AG04450 (cell line): ENCODE measurements around the gene KRT86. TPM values are rescaled to one million over a fixed set of nuclear protein-coding genes. Genes with fewer than 3 reads are reported as not detected.

ENCODE experiments used
- CTCF ChIA-PET: fragments of 300-600, 350-600 bp; formaldehyde crosslinking; extraction: SDS; loops from one replicate; lab custom pipeline; 2022; ENCODE audit warnings: antibody characterized with exemption, inconsistent platforms; lab: Charles Lee
- POLR2A ChIA-PET: fragments of 350-600 bp; formaldehyde crosslinking; extraction: SDS; loops from one replicate; lab custom pipeline; 2021; ENCODE audit warnings: antibody characterized with exemption, inconsistent platforms; lab: Yijun Ruan, JAX
- DNase-seq: peaks from one replicate; pipeline ENCODE4 v3.0.0-alpha.2; 2011; ENCODE audit warnings: low read depth, low spot score
- H3K27ac ChIP-seq: one replicate; pipeline ENCODE4 v1.5.1; 2012; ENCODE audit warnings: low read depth, low read length, control low read depth
- H3K27me3 ChIP-seq: one replicate; pipeline ENCODE4 v1.6.0; 2012; ENCODE audit warnings: low read length; ENCODE audit not compliant: control insufficient read depth, insufficient read depth
- H3K4me3 ChIP-seq: 2 replicates; pipeline ENCODE4 v1.5.1; 2011; ENCODE audit warnings: mild to moderate bottlenecking, low read depth, low read length, control low read depth
- H3K9me3 ChIP-seq: 2 replicates; pipeline ENCODE4 v1.5.1; 2012; ENCODE audit warnings: low read length; ENCODE audit not compliant: control insufficient read depth, insufficient read depth
- polyA plus RNA-seq: library from polyadenylated mRNA; depleted of rRNA; stranded (reverse); fragments of >200 nt; gene quantifications from 2 replicates; pipeline ENCODE4 v1.2.3, GENCODE V29; 2011
- TF ChIP-seq, protein P1 (sequence below): IDR thresholded peaks from 2 replicates; pipeline ENCODE4 v1.5.1; 2011; ENCODE audit warnings: low read depth, low read length, control low read depth, inconsistent platforms

KRT86 gene
- polyA plus RNA-seq, 1 experiment = 0.04 TPM

DNA sequence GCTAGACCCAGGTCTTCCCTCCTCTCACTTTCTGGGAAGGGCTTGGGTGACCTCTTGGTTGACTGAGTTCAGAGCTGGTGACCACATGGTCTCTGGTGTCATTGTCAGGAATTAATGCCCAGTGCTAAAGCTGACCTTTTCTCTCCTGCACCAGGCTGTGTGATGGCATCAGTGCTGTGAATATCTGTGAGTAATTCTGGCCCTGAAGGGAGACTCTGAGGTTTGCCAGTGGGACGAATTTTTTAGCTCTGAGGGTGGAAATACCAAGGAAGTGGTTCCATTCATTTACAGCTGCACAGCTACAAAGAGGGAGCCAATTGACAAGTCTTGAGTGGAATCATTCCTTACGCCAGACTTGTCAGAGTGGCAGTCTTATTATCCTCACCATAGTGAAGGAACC, 6.2 kb upstream of the KRT86 start:
- CTCF ChIA-PET = interaction anchor here (1.3 to 9.9 kb wide), 2 partner anchors 11 to 47 kb away, joined by 3 to 121 read pairs; no protein-coding TSS in a partner anchor
- Histone ChIP-seq H3K27ac (no peak overlapping the region), H3K9me3 (no peaks in the 10 kb centered on the region; the same call in none of the 2 replicates), H3K27me3 (peaks cover 28% of the 10 kb centered on the region), H3K4me3 (no peak overlapping the region)
- TF ChIP-seq, protein P1, sequence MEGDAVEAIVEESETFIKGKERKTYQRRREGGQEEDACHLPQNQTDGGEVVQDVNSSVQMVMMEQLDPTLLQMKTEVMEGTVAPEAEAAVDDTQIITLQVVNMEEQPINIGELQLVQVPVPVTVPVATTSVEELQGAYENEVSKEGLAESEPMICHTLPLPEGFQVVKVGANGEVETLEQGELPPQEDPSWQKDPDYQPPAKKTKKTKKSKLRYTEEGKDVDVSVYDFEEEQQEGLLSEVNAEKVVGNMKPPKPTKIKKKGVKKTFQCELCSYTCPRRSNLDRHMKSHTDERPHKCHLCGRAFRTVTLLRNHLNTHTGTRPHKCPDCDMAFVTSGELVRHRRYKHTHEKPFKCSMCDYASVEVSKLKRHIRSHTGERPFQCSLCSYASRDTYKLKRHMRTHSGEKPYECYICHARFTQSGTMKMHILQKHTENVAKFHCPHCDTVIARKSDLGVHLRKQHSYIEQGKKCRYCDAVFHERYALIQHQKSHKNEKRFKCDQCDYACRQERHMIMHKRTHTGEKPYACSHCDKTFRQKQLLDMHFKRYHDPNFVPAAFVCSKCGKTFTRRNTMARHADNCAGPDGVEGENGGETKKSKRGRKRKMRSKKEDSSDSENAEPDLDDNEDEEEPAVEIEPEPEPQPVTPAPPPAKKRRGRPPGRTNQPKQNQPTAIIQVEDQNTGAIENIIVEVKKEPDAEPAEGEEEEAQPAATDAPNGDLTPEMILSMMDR = no peak
- POLR2A ChIA-PET = no interaction called here
- DNase-seq = no peak

DNA sequence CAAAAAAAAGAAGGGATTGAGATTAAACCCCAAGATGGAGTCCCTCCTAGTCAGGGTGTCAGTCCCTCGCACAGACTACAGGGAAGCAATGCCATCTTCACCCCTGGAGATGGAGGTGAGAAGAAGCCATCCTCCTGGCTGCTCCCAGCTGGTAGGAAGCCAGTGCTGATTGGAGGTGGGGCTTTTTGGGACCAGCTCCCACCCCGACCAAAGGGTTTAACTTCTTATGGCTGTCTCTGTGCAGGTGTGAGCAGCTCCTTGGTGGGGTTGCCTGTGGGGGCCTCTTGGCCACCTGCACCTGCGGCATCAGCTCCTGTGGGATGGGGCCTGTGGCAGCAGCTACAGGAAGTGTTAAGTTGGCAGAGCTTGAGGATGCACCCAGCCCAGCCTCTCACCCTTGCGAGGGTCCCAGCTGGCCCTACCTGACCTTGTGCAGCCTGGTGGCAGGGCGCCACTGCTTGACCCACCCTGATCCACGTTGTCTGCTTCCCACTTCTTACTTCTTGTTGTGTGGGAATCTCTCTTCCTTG, 3.8 kb upstream of the KRT86 start:
- TF ChIP-seq, protein P1 = no peak
- no peak overlapping the region for H3K4me3 ChIP-seq
- DNase-seq = no peak
- H3K27ac ChIP-seq = no peak overlapping the region
- H3K27me3 ChIP-seq = peaks cover 20% of the 10 kb centered on the region
- ChIA-PET POLR2A (no interaction called here), CTCF (interaction anchor here (1.6 to 9.9 kb wide), 2 partner anchors 9 to 57 kb away, joined by 5 to 121 read pairs; no protein-coding TSS in a partner anchor)
- no peaks in the 10 kb centered on the region; the same call in 1 of the 2 replicates for H3K9me3 ChIP-seq

DNA sequence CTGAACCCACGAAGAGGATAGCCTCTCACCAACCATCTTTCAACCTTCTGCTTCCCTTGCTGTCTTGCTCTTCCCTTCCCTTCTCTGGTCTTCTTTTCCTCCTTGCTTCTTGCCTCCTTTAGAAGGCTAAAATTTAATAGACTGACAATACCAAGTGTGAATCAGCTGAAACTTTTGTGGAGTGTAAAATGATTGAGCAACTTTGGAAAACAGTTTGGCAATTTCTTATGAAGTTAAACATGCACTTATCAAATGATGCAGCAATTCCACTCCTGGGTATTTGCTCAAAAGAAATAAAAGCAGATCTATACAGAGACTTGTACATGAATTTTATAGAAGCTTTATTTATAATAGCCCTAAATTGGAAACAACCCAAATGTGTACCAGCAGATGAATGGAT, 3.3 kb upstream of the KRT86 start:
- ChIA-PET CTCF (interaction anchor here (1.6 to 9.9 kb wide), 2 partner anchors 8 to 56 kb away, joined by 5 to 121 read pairs; no protein-coding TSS in a partner anchor), POLR2A (no interaction called here)
- no peak for DNase-seq
- Histone ChIP-seq H3K27ac (no peak overlapping the region), H3K4me3 (no peak overlapping the region), H3K27me3 (peaks cover 20% of the 10 kb centered on the region), H3K9me3 (no peaks in the 10 kb centered on the region; the same call in 1 of the 2 replicates)
- TF ChIP-seq, protein P1 = no peak

DNA sequence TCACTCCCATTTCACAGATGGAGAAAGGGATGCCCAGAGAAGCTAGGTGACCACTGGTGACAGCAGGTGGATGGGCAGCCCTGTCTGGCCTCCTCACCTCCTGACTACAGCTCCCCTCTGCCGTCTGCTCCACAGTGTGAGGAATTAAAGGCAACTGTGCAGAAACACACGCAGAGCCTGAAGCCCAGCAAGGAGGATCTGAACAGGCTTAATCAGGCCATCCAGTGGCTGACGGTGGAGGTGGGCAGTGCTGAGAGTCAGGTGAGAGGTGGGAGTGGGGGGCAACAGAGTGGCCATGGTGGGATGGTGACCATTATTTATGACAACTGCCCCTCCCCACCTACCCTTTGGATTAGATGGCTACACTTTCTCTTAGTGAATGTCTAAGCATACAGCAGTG, 1.2 kb downstream of the KRT86 start:
- ChIA-PET POLR2A (no interaction called here), CTCF (interaction anchor here (1.2 to 1.6 kb wide), 2 partner anchors 30 to 119 kb away, joined by 3 read pairs; no protein-coding TSS in a partner anchor)
- H3K27ac ChIP-seq = no peak overlapping the region
- DNase-seq = no peak
- H3K27me3 ChIP-seq = peaks cover 4% of the 10 kb centered on the region
- H3K4me3 ChIP-seq = no peak overlapping the region
- no peaks in the 10 kb centered on the region; the same call in 1 of the 2 replicates for H3K9me3 ChIP-seq
- TF ChIP-seq, protein P1 = no peak

DNA sequence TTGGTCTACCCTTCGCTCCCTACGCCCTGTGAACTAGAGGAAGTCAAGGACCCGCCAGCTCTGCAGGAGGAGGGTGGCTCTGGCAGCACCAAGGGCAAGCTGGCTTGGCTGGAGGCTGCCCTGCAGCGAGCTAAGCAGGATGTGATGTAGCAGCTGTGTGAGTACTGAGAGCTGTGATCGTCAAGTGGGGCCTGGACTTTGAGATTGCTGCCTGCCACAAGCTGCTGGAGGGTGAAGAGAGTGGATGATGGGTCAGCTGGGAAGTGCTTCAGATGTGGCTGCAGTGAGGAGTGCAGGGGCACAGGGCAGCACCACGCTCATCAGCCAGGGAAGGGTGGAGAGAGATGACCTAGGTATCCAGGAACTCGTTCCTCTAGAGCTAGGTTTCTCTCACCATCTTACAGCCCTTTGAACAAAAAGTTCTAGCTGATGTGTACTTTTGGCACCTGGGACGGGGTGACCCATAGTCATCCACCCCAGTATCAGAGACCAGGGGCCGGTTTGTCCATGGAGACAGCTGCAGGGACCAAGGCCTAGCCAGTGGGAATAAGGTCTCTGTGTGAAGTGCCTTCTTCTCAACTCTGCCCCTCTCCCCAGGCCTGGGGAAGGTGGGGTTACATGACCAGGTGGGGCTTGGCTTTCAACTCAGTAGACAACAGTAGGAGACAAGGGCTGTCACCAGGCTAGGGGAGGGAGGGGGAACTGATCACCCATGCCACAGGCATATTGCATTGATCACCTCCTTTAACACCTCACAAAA, 3.2 kb downstream of the KRT86 start:
- TF ChIP-seq, protein P1 = no peak
- no peak for DNase-seq
- Histone ChIP-seq H3K4me3 (no peak overlapping the region), H3K27me3 (no peaks in the 10 kb centered on the region), H3K9me3 (no peaks in the 10 kb centered on the region), H3K27ac (no peak overlapping the region)
- POLR2A ChIA-PET = no interaction called here
- CTCF ChIA-PET = interaction anchor here (0.9 to 4.4 kb wide), 18 partner anchors 9 to 523 kb away, joined by 3 to 121 read pairs (median 16); no protein-coding TSS in a partner anchor
